ENCODE data around the gene CLOCK.

GRCh38 chr4:55549888-55550287 is 3.2 kb upstream of the CLOCK start:
- TF ChIP-seq, protein P1, sequence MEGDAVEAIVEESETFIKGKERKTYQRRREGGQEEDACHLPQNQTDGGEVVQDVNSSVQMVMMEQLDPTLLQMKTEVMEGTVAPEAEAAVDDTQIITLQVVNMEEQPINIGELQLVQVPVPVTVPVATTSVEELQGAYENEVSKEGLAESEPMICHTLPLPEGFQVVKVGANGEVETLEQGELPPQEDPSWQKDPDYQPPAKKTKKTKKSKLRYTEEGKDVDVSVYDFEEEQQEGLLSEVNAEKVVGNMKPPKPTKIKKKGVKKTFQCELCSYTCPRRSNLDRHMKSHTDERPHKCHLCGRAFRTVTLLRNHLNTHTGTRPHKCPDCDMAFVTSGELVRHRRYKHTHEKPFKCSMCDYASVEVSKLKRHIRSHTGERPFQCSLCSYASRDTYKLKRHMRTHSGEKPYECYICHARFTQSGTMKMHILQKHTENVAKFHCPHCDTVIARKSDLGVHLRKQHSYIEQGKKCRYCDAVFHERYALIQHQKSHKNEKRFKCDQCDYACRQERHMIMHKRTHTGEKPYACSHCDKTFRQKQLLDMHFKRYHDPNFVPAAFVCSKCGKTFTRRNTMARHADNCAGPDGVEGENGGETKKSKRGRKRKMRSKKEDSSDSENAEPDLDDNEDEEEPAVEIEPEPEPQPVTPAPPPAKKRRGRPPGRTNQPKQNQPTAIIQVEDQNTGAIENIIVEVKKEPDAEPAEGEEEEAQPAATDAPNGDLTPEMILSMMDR (IDR thresholded peaks at IDR 0.05) = no peak
- TF ChIP-seq POLR2A (IDR thresholded peaks at IDR 0.05) = no peak

All from adrenal gland (tissue), 5 donors.